Esophagus muscularis mucosa (tissue), 3 donors: ENCODE measurements around the gene PKP3.

Experiments
- CTCF ChIP-seq, 3 experiments: fragments of 200-600 bp in 2 of 3; fragments of 450-650 bp in 1 of 3; sonication (generic) in 2 of 3; IDR thresholded peaks; one replicate each; pipeline ENCODE4 v1.5.1; 2017 to 2019; ENCODE audit warnings: antibody characterized with exemption in 3 of 3, mild to moderate bottlenecking in 2 of 3, moderate library complexity in 1 of 3
- POLR2A ChIP-seq: fragments of 450-650 bp; IDR thresholded peaks from one replicate; pipeline ENCODE4 v1.6.1; 2017; ENCODE audit warnings: antibody characterized with exemption, moderate library complexity, mild to moderate bottlenecking, low read depth

- TF ChIP-seq CTCF (IDR thresholded peaks at IDR 0.05) = no peak
- no peak for TF ChIP-seq POLR2A
Measured at GRCh38 chr11:351411-351810, 42.6 kb upstream of the PKP3 start.
